Activated CD8-positive, alpha-beta memory T cell treated with anti-CD3 and anti-CD28 coated beads for 1 hour (primary cell): Measurements from ENCODE around the gene DHH.

Experiments
- DNase-seq, 2 donors: peaks; one replicate each; pipeline ENCODE4 v3.0.0-alpha.2; 2020; ENCODE audit warnings: low read depth in 1 of 2; ENCODE audit errors: extremely low read depth in 1 of 2

The DHH gene

GRCh38 chr12:49109641-49110463, 15.3 kb upstream of the DHH start:
- DNase-seq, result no peak

GRCh38 chr12:49108958-49109404, 14.4 kb upstream of the DHH start:
- DNase-seq, result no peak

GRCh38 chr12:49105504-49106084, 11.0 kb upstream of the DHH start:
- DNase-seq, result no peak

GRCh38 chr12:49104822-49105221, 10.2 kb upstream of the DHH start:
- DNase-seq, result no peak

GRCh38 chr12:49100380-49100779, 5.8 kb upstream of the DHH start:
- no peak for DNase-seq

- DNase-seq, result no peak
Measured at GRCh38 chr12:49098703-49099102, 4.1 kb upstream of the DHH start.

- peak in 1 of 2 donors; percentile 48 for DNase-seq
Measured at GRCh38 chr12:49098035-49098451, 3.4 kb upstream of the DHH start.

GRCh38 chr12:49097381-49097780, 2.8 kb upstream of the DHH start:
- no peak for DNase-seq

- DNase-seq, result no peak
Measured at GRCh38 chr12:49094975-49095365, 369 bp upstream of the DHH start.

GRCh38 chr12:49093792-49094159, 825 bp downstream of the DHH start:
- no peak for DNase-seq

GRCh38 chr12:49092816-49093406, 1.7 kb downstream of the DHH start:
- no peak for DNase-seq

- DNase-seq, result peak in 1 of 2 donors; percentile 34
Measured at GRCh38 chr12:49092086-49092815, 2.4 kb downstream of the DHH start.

- DNase-seq, result no peak
Measured at GRCh38 chr12:49091836-49092085, 2.8 kb downstream of the DHH start.

GRCh38 chr12:49091056-49091835, 3.4 kb downstream of the DHH start:
- DNase-seq, result no peak

GRCh38 chr12:49089821-49090773, 4.5 kb downstream of the DHH start:
- no peak for DNase-seq

- no peak for DNase-seq
Measured at GRCh38 chr12:49088932-49089330, 5.7 kb downstream of the DHH start.

- peak in 1 of 2 donors; percentile 46 for DNase-seq
Measured at GRCh38 chr12:49088150-49088931, 6.3 kb downstream of the DHH start.

- no peak for DNase-seq
Measured at GRCh38 chr12:49086116-49086515, 8.5 kb downstream of the DHH start.

GRCh38 chr12:49084438-49084837, 10.2 kb downstream of the DHH start:
- DNase-seq, result no peak
